GM19468 (cell line): Measurements from ENCODE around the gene POTEF.
A peak's percentile ranks its signal among the peaks of the same experiment; 100 is the strongest.
"Not testable (repeated sequence)": the region's sequence is repeated elsewhere in the genome, so short reads cannot be mapped to it uniquely, and the experiment has no call there.

Source experiments
- ATAC-seq: cut with Tn5 transposase; IDR thresholded peaks from one replicate; pipeline ENCODE4 v1.9.1; 2021; ENCODE audit warnings: mild to moderate bottlenecking, moderate library complexity, moderate number of reproducible peaks; ENCODE audit not compliant: unreplicated experiment; ENCODE audit errors: extremely low read depth

Gene POTEF

DNA sequence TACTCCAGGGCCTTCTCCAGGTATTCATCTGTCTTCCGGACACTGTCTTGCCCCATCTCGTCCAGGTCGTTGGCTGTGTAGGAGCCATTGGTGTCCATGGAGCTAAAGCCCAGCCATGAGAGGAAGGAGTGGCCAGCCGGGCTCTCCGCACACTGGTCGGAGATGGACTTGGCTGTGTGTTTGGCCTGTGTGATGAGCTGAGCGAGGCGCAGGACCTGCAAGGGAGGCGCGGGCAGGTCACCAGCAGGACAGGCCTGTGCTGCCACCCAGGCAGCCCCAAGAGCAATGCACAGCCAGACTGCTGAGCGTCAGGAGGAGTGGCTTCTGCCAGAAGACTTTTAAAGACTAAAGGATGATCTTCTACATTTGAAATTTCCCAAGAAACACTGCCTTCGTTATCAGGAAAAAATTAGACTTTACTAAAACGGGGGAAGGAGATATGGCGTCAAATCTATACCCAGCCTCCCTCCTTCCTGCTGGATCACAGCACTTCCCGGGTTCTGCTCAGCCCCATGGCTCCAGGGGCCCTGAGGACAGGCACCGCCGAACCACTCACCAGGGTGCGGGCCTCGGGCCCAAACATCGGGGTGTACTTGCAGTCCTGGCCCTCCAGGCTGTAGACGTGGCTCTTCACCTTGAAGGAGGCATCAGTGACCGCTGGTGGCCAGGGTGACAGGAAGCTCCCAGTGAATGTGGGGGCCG, 24.9 kb upstream of the POTEF start:
- not testable (repeated sequence) for ATAC-seq

DNA sequence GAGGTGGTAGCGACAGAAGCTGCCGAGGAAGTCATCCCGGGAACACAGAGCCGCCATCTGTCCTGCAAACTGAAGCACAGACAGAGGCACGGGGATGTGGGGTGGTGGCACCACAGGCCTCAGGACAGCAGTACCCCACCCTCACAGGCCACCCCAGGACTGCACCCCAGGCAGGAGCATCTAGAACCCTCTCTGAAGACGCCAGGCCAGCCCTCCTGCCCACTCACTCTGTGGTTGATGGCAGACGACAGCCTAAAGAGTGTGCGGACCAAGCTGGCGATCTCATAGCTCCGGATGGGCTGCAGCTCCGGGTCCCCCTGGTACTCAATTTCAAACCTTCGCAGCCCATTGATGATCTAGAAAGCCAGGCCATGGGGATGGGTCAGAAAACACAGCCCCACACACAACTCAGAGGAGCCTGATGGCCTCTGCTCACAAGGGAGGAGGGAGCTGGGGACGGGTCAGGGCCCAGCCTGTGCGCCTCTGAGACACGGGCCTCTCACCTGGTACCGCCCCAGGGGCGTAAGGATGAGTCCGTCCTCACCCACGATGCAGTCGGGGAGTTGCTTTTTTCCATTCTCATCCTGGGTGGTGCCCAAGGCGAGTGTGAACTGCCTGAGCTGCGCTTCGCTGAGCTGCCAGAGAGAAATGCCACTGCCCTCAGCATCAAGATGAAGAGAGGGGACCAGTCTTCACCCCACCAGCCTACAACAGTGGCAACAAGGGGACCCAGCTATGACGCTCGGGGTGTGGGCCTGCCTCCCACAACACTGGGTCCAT, 24.0 kb upstream of the POTEF start:
- ATAC-seq: no peak

DNA sequence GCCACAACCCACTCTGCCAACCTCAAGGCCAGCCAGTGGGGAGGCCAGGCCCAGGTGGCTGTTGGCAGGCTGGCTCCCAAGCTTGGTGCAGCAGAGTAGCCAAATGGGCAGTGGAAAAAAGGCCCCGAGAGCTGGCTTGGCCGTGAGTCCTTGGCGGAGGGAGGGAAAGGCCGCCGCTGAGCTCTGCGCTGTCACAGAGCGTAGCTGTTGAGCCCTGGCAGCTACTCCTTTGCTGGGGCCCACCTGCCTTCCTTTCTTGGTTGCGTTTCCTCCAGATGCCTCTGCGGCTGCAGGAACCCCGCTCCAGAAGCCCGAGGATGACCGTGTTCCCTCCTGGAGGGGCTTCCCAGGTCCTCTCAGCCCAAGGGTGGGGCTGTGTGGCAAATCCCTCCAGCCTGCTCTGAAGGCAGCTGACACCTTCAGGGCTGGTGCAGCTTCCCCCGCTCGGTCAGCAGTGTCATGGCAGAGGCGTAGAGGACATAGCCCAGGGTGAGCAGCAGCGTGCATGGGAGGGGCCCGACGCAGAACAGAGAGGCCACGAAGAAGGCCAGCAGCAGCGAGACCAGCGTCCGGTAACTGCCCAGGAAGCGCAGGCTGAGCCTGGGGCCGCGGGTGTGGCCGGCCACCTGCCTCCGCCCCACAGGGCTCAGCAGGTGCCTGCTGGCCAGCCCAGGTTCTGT, 23.3 kb upstream of the POTEF start:
- ATAC-seq: not testable (repeated sequence)

DNA sequence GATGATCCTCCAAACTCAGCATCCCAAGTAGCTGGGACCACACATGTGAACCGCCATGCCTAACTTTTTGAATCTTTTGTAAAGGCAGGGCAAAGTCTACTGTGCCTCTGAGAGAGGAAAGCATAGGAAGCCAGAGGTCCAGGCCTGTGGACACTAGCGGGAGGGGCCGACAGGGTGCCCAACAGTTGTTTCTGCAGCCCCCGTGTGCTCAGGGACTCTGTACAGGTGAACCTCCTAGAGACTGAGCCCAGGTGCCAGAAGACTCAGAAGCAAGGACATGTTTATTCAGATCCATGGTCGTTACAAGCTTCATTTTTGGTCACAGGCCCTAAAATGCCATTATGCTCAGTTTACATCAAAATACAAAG, 22.1 kb upstream of the POTEF start:
- ATAC-seq: not testable (repeated sequence)

DNA sequence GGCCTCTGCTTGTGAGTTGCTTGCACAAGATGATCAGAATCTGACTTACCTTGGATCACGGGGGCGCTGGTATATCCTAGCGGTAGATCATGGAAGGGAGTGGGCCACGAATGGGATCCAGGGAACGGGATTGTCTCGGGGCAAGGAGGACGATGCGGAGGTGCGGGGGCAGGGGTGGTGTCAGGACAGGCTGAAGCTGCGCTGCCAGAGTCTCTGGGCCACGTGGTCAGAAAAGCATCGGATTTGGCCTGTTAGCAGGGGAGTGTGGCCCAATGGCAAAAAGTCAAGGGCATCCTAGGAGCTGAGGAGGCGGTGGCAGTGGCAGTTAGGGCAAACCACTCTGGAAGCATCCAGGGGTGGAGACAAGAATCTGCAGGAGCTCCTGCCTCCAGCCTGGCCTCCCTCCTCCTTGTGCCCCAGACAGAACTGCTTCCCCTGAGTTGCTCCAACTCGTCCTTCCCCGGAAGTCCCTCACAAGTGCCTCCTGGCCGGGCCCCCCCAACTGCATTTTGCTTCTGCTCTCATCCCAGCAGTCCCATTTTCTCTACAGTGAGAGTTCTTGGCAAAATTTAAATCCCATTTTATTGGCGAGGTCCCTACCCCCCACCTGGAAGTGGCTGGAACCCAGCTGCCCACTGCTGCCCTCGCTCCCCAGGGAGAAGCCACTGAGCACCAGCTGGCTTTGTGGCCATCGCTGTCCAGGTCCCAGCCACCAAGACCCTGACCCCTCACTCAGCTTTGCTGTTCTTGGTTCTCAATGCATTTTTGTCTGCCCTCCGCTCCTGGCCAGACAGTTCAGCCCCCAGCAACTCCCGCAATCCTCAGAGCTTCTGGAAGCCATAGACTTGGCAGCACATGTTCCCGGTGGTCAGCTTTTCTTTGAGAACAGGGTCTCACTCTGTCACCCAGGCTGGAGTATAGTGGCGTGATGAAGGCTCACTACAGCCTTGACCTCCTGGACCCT, 21.4 kb upstream of the POTEF start:
- ATAC-seq: no peak

DNA sequence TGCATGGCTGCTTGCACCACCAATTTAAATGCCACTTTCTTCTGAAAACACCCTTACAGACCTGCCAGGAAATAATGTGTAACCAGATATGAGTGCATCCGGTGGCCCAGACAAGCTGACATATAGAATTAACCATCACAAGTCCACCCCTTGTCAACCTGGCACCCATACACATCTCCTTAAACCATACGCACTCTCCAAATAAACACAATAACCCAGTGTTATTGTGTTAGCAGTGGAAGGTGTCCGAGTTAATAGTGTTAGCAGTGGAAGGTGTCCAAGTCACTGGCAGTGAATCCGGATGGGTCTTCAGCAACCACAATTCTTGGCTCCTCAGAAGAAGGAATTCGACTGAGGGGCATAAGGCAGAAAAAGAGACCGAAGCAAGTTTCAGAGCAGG, 19.5 kb upstream of the POTEF start:
- ATAC-seq: not testable (repeated sequence)

DNA sequence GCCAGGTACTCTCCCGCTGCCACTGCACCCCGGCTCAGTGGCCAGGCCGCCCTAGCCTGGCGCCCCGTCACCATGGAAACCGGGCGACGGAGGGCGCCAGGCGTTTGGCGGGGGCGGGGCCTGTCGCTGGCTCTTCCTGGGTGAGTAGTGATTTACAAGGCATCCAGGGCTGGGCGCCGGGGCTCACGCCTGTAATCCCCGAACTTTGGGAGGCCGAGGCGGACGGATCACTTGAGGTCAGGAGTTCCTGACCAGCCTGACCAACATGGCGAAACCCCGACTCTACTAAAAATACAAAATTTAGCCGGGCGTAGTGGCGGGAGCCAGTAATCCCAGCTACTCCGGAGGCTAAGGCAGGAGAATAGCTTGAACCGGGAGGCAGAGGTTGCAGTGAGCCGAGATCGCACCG, 16.0 kb upstream of the POTEF start, which contains the start of gene CCDC74B:
CCDC74B (minus strand) TSS at position 107 of the 409 bp plus-strand sequence. CDS start 116 bp downstream, outside the sequence.
- ATAC-seq: peak; percentile 76

DNA sequence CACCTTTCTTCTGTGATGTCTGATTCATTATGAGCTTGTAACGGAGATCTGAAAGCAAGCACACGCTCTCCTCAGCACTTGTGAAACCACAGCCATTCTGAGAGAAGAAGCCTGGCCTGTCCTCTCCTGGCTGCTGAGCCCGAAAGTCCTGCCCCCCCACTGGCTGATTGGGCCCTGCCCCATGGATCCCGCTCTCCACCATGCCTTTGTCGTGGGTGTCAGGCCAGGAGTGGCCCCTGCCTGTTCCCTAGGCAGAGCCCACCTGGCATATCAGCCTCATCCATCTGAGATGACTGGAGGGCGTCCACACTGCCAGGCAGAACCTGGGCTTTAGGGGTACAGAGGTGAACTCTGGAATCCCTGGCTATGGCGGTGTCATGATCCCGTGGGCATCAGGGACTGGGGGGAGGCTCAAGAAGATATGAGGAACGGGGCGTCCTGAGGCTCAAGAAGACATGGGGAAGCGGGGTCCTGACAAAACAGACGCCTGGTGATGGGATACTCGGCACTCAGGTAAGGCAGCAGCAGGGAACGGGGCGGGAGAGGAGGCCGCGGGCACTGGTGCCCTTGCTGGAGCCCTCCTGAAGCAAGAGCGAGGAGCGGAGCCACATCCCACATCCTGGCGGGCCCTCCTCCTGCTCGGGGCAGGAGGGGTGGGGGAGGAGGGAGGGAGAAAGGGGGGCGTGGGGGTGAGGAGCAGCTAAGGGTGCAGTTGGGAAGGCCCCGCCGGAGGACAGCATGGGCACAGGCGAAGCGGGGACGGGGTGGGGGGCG, 14.4 kb upstream of the POTEF start:
- ATAC-seq: not testable (repeated sequence)

DNA sequence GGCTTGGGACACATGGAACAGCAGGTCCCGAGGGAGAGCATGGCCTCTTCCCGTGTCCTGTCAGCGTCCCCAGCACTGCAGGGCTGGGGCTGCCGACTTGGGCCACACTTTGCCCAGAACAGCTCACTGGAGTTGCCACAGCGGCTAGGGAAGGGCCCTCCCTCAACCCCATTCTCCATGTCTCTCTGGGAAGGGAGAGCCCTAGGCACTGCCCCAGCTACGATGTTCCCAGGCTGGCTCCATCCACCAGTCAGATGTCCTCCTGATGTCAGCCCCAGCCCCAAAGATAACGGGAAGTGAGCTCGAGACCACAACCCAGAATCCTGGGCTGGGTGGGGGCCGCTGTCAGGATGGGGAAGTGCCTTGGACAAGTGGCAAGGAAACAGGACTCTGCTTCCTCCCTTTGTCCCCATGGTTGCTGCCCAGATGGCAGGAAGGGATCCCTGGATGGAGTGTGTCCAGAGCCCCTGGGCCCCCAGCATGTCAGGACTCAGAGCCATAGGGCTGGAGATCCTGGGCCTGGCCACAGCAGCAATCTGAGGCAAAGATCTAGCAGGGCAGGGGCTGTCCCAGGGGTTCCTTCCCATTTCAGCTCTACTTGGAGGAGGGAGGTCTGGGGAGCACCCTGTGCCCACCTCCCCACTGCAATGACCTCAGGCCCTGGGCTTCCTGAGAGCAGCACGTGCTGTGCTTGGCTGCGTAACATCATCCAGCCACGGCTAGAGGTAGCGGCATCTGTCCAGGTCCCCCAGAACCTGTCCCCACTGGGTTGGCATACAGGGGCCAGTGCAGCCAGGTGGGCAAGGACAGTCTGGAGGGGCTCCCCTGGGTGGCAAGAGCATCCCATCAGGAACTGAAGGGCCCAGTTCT, 13.6 kb upstream of the POTEF start:
- not testable (repeated sequence) for ATAC-seq

DNA sequence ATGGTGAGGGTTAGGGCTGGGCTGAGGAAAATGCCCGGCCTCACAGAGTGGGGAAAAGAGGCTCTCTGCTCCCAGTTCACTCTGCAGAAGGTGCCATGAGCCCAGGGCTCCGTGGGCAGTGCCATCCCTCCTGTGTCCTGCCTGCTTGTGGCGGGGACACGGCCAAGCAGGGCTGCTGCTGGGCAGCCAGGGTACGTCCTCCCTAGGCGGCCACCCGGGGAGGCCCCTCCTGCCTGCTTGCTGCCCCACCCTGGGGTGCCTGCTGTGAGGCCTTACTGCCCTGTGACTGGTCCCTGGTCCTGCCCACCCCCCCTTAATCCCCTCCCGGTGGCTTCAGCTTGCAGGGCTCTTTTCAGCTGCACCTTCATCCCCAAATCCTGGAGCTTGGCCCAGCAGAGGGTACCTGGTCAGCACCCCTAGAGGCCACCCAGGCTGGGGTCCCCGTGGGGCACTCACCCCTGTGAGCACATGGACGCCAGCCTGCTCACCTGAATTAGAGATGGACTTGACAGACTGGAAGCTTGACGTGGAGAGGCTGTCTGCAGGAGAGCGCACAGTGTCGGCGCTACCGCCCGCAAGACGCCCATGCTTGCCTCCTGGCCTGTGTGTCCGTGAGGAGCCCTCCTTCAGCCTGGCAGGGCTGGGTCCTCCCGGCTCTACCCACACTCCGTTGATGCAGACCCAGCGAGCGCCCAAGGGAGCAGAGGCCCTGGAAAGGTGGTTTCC, 12.8 kb upstream of the POTEF start:
- not testable (repeated sequence) for ATAC-seq

DNA sequence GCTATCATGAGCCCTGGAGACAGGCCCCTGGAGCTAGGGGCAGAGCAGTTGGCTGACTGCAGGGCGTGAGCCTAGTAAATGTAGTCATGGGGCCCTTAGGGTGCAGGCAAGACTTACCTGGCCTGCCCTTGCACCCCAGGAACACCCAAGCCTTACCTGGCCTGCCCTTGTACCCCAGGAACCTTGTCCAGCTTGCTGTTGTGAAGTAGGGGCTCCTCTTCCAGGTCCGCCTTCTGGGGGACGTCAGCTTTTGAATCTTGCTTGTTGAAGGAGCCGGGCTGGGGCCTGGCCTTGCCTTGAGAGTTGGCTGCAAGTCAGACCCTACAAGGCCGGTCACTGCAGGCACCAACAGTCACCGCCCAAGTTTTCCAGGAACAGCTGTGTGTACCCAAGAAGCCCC, 12.0 kb upstream of the POTEF start:
- ATAC-seq: not testable (repeated sequence)

DNA sequence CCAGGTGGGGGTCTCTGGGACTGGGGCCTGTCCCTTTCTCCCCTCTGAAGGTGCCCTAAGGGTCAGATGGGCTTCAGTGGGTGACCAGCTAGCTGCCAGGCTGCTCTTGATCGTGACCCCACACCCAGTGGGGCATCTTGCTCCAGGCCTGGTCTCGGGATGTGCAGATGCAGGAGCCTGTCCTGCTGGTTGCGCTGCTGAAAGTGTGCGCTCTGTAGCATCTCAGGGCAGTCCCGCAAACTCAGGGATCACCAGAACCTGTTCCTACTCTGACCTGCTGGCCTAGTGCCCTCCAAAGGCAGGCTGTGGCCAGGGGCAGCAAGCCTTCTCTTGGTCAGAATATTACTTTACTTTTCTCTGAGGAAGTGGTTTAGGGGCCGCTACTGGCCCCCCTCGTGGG, 11.5 kb upstream of the POTEF start:
- ATAC-seq: not testable (repeated sequence)

DNA sequence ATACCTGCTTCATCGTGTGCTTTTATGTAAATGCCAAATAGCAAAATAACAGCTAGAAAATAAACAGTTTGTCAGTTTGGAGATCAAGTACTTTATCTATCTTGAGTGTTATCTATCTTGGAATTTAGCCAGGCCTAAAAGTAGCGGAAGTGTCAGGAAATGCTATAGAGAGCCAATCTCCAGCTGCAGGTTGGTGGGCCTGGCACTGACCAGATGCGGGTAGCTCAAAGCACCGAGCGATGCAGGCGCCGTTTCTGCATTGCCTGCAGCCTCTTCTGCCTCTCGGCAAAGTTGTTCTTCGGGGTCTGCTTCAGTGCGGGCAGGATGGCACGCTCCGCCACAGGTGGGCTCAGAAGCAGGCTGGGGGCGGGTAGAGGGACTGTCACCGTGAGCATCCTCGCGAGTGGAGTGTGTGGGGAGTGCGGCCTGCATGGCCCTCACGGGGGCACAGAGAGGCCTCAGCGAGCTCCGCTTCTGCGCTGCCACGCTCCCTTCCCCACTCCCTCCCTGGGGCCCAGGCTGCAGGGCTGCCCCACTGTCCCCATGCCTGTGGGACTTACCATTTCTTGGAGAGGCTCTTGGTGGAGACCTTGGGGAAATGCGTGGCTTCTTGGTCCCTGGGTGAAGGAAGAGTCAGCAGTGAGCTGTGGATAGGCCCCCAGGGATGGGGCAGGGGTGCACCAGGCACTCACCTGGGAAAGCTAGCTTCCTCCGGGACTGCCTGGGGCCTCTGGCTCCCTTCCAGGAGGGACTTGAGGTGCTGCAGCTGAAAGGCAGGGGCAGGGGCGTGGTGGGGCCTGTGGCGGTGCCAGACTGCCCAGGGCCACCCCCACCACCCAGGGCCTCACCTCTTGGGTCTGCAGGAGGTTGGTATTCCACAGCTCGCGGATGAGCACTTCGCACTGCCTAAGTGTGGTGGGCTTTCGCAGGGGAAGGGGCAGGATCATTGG, 10.6 kb upstream of the POTEF start:
- not testable (repeated sequence) for ATAC-seq

DNA sequence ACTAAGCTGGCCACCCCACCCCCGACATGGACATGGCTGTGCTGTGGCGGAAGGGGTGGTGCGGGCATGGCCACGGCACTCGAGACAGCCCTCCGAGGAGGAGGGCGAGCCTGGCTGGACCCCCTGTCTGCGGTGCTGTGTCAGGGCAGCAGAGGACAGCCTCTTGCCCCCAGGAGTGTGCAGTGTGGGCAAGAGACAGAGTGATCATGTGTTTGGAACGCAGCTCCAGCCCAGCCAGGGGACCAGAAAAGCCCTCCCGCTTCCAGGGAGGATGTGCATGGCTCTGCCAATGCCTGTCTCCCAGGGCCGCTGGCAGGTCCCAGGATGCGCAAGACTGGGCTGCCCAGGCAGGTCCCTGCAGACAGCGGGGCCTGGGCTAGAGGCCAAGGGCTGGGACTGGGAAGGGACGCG, 9.8 kb upstream of the POTEF start:
- ATAC-seq: not testable (repeated sequence)

DNA sequence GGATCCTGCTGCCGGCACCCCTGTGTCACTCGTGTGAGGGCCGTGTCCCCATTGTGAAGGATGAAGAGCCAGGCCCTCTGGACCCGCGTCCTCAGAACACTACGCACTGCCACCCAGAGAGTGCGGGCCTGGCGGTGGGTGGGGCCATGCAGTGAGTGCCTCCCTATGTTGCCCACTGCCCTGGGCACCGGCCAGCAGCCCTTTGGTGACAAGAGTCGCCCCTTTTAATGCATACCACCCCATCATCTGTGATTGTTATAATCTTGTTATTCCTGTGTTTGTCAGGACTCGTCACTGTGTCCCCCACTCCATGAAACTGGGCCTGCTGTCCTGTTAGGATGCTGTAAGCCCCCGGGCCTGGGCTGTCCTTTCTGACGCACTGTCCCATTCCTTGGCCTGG, 9.3 kb upstream of the POTEF start:
- not testable (repeated sequence) for ATAC-seq

DNA sequence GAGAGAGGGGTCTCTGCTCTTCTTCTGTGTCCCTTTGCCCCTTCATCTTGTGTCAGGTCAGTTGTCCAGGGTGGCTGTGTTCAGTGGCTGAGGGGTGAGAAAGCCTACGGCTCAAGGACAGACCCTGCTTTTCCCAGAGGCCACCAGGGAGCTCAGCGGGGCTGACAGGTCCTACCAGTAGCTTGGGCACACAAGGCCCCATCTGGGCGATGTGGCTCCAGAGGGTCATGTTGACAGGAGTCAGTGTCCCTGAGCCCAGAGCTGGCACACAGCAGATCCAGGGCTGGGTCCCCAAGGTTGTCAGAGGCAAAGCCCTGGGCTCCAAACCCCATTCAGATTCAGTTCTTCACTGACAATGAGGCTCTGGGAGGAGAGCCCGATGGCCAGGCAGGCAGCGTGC, 8.1 kb upstream of the POTEF start:
- ATAC-seq: not testable (repeated sequence)
